H9 (cell line): ENCODE measurements around the gene TAF1. TPM values are rescaled to one million over a fixed set of nuclear protein-coding genes. Genes with fewer than 3 reads are reported as not detected.
"Not testable (repeated sequence)": the region's sequence is repeated elsewhere in the genome, so short reads cannot be mapped to it uniquely, and the experiment has no call there.

ENCODE experiments used
- DNase-seq: peaks from one replicate; pipeline ENCODE4 v3.0.0-alpha.2; 2017
- H2AFZ ChIP-seq: one replicate; pipeline ENCODE4 v1.6.1; 2013; ENCODE audit warnings: mild to moderate bottlenecking, low read length, control low read depth, moderate library complexity
- H2AK5ac ChIP-seq: 2 replicates; pipeline ENCODE4 v1.6.1; 2013; ENCODE audit warnings: low read length, control low read depth, mixed read lengths; ENCODE audit not compliant: insufficient read length
- H2BK120ac ChIP-seq: one replicate; pipeline ENCODE4 v1.6.1; 2013; ENCODE audit warnings: low read depth, mild to moderate bottlenecking, low read length, control low read depth, inconsistent platforms; ENCODE audit not compliant: poor library complexity, severe bottlenecking
- H2BK12ac ChIP-seq: 2 replicates; pipeline ENCODE4 v1.6.1; 2013; ENCODE audit warnings: low read length, control low read depth, mixed read lengths, low read depth; ENCODE audit not compliant: insufficient read length
- H2BK15ac ChIP-seq: 2 replicates; pipeline ENCODE4 v1.6.1; 2013; ENCODE audit warnings: low read depth, low read length, control low read depth
- H2BK20ac ChIP-seq: one replicate; pipeline ENCODE4 v1.6.1; 2013; ENCODE audit warnings: low read depth, mild to moderate bottlenecking, low read length, control low read depth, inconsistent platforms; ENCODE audit not compliant: poor library complexity, severe bottlenecking
- H2BK5ac ChIP-seq: 2 replicates; pipeline ENCODE4 v1.6.1; 2013; ENCODE audit warnings: low read length, control low read depth, mixed read lengths; ENCODE audit not compliant: insufficient read length
- H3K14ac ChIP-seq: 2 replicates; pipeline ENCODE4 v1.6.1; 2013; ENCODE audit warnings: low read length, control low read depth; ENCODE audit not compliant: insufficient read depth
- H3K18ac ChIP-seq: 2 replicates; pipeline ENCODE4 v1.6.1; 2013; ENCODE audit warnings: low read depth, mild to moderate bottlenecking, mixed read lengths, low read length, control low read depth; ENCODE audit not compliant: insufficient read length
- H3K23ac ChIP-seq: 2 replicates; pipeline ENCODE4 v1.6.1; 2013; ENCODE audit warnings: low read length, control low read depth, mixed read lengths, low read depth; ENCODE audit not compliant: insufficient read length
- H3K23me2 ChIP-seq: 2 replicates; pipeline ENCODE4 v1.6.1; 2013; ENCODE audit warnings: low read depth, mild to moderate bottlenecking, mixed read lengths, low read length, control low read depth; ENCODE audit not compliant: insufficient read length, poor library complexity, severe bottlenecking
- H3K27ac ChIP-seq: 2 replicates; pipeline ENCODE4 v1.5.1; 2013; ENCODE audit warnings: low read length, control low read depth, mixed read lengths, low read depth; ENCODE audit not compliant: insufficient read length
- H3K27me3 ChIP-seq: 2 replicates; pipeline ENCODE4 v1.6.1; 2013; ENCODE audit warnings: low read length, control low read depth, inconsistent platforms; ENCODE audit not compliant: insufficient read depth
- H3K4ac ChIP-seq: 2 replicates; pipeline ENCODE4 v1.6.1; 2013; ENCODE audit warnings: low read depth, mild to moderate bottlenecking, control low read depth, inconsistent platforms, low read length, moderate library complexity
- H3K4me1 ChIP-seq: 2 replicates; pipeline ENCODE4 v1.6.1; 2013; ENCODE audit warnings: low read length, control low read depth, inconsistent platforms; ENCODE audit not compliant: insufficient read depth
- H3K4me2 ChIP-seq: 2 replicates; pipeline ENCODE4 v1.6.1; 2013; ENCODE audit warnings: low read length, control low read depth, mixed read lengths; ENCODE audit not compliant: insufficient read length, insufficient read depth
- H3K56ac ChIP-seq: 2 replicates; pipeline ENCODE4 v1.6.1; 2013; ENCODE audit warnings: low read depth, mild to moderate bottlenecking, mixed read lengths, low read length, control low read depth; ENCODE audit not compliant: insufficient read length
- H3K79me1 ChIP-seq: 2 replicates; pipeline ENCODE4 v1.6.1; 2013; ENCODE audit warnings: low read depth, mild to moderate bottlenecking, moderate library complexity, low read length, control low read depth, inconsistent platforms; ENCODE audit not compliant: insufficient read depth, poor library complexity, severe bottlenecking
- H3K79me2 ChIP-seq: 2 replicates; pipeline ENCODE4 v1.6.1; 2013; ENCODE audit warnings: low read length, control low read depth, inconsistent platforms; ENCODE audit not compliant: insufficient read depth
- H3K9ac ChIP-seq: 2 replicates; pipeline ENCODE4 v1.6.1; 2013; ENCODE audit warnings: low read length, control low read depth, mixed read lengths; ENCODE audit not compliant: insufficient read length; ENCODE audit errors: extremely low read depth
- H3K9me3 ChIP-seq: one replicate; pipeline ENCODE4 v1.6.1; 2013; ENCODE audit warnings: low read depth, low read length, inconsistent platforms; ENCODE audit not compliant: control insufficient read depth
- H3T11ph ChIP-seq: one replicate; pipeline ENCODE4 v1.6.1; 2013; ENCODE audit warnings: mild to moderate bottlenecking, low read length, control low read depth, inconsistent platforms
- H4K20me1 ChIP-seq: one replicate; pipeline ENCODE4 v1.6.1; 2013; ENCODE audit not compliant: control insufficient read depth, insufficient read length, insufficient read depth
- H4K5ac ChIP-seq: 2 replicates; pipeline ENCODE4 v1.6.1; 2013; ENCODE audit warnings: low read depth, mild to moderate bottlenecking, mixed read lengths, low read length, control low read depth; ENCODE audit not compliant: insufficient read length
- H4K8ac ChIP-seq: replicated peaks from 2 replicates; pipeline ENCODE4 v1.6.1; 2013; ENCODE audit warnings: low read length, control low read depth, mixed read lengths, low read depth; ENCODE audit not compliant: insufficient read length
- H4K91ac ChIP-seq: 2 replicates; pipeline ENCODE4 v1.6.1; 2013; ENCODE audit warnings: low read depth, mild to moderate bottlenecking, moderate library complexity, mixed read lengths, low read length, control low read depth; ENCODE audit not compliant: insufficient read length
- H3K27ac Mint-ChIP-seq, 3 experiments: 2 replicates in 2 of 3; 3 replicates in 1 of 3; pipeline ENCODE4 v1.8.0; 2020 to 2021; ENCODE audit warnings: mixed read lengths in 3 of 3, mild to moderate bottlenecking in 1 of 3, moderate library complexity in 1 of 3
- H3K27me3 Mint-ChIP-seq: 2 replicates; pipeline ENCODE4 v1.8.0; 2021; ENCODE audit warnings: low read depth, mild to moderate bottlenecking, moderate library complexity, mixed read lengths
- H3K36me3 Mint-ChIP-seq, 3 experiments: 2 replicates in 2 of 3; 3 replicates in 1 of 3; pipeline ENCODE4 v1.8.0; 2020 to 2021; ENCODE audit warnings: low read depth in 3 of 3, mixed read lengths in 3 of 3; ENCODE audit not compliant: insufficient read depth in 1 of 3
- H3K4me1 Mint-ChIP-seq, 2 experiments: 2 replicates each; pipeline ENCODE4 v1.8.0; 2020; ENCODE audit warnings: mixed read lengths in 2 of 2
- H3K4me3 Mint-ChIP-seq, 2 experiments: 2 replicates in 1 of 2; 3 replicates in 1 of 2; pipeline ENCODE4 v1.8.0; 2020 to 2021; ENCODE audit warnings: mild to moderate bottlenecking in 2 of 2, mixed read lengths in 2 of 2, moderate library complexity in 1 of 2
- H3K9me3 Mint-ChIP-seq, 2 experiments: 2 replicates in 1 of 2; 3 replicates in 1 of 2; pipeline ENCODE4 v1.8.0; 2020; ENCODE audit warnings: mild to moderate bottlenecking in 2 of 2, mixed read lengths in 2 of 2, moderate library complexity in 1 of 2
- CTCF ChIP-seq: fragments of 200-600 bp; sonication (generic); conservative IDR thresholded peaks from 3 replicates; pipeline ENCODE4 v1.8.0; 2021; ENCODE audit warnings: antibody characterized with exemption, mild to moderate bottlenecking
- WGBS: extraction: QIAGEN DNeasy Blood & Tissue Kit; methylation state at CpG from one replicate; pipeline ENCODE4 v1.1.7; 2013; ENCODE audit warnings: missing lambda C conversion rate, low lambda C conversion rate, mixed read lengths; ENCODE audit not compliant: insufficient read length; ENCODE audit errors: extremely low coverage; 5-methylcytosine and 5-hydroxymethylcytosine counted together
- total RNA-seq: library from RNA; stranded (reverse); gene quantifications from 2 replicates; pipeline ENCODE4 v1.2.1, GENCODE V29; 2021

The TAF1 gene
- total RNA-seq, 1 experiment from 2014 or later = 32.2 TPM

- Histone ChIP-seq H3K27ac (no peak overlapping the region), H2BK120ac (no peak overlapping the region), H3K23me2 (no peaks in the 10 kb centered on the region), H3K23ac (no peak overlapping the region), H3K4me2 (no peak overlapping the region), H3K14ac (no peak overlapping the region), H2BK20ac (no peak overlapping the region), H3K79me2 (no peaks in the 10 kb centered on the region), H4K91ac (no peak overlapping the region), H3K4me1 (no peaks in the 10 kb centered on the region), H2AK5ac (no peak overlapping the region), H2BK12ac (no peak overlapping the region), H3K9ac (no peak overlapping the region), H4K8ac (no peak overlapping the region), H3K56ac (no peak overlapping the region), H4K20me1 (no peaks in the 10 kb centered on the region), H3T11ph (no peak overlapping the region), H2BK5ac (no peak overlapping the region), H3K4ac (no peak overlapping the region), H3K9me3 (peaks cover 10% of the 10 kb centered on the region), H3K18ac (no peak overlapping the region), H3K27me3 (no peaks in the 10 kb centered on the region), H3K79me1 (no peaks in the 10 kb centered on the region), H2BK15ac (no peak overlapping the region), H2AFZ (no peak overlapping the region), H4K5ac (no peak overlapping the region)
- WGBS = no CpG with 5 or more reads among the region's 1 CpG
- TF ChIP-seq CTCF = no peak
- DNase-seq = no peak
- no peaks in the 10 kb centered on the region for H3K27me3 Mint-ChIP-seq
- no peaks in the 10 kb centered on the region for H3K4me1 Mint-ChIP-seq
- no peak overlapping the region for H3K27ac Mint-ChIP-seq
- no peak overlapping the region for H3K4me3 Mint-ChIP-seq
- H3K36me3 Mint-ChIP-seq = peaks cover 19 to 77% (median 63%) of the 10 kb centered on the region in 3 experiments; a peak in 6 of 7 replicates
- peaks cover 55 to 63% of the 10 kb centered on the region in 2 experiments for H3K9me3 Mint-ChIP-seq
Observed at GRCh38 chrX:71400710-71401109, 34.6 kb downstream of the TAF1 start.

DNA sequence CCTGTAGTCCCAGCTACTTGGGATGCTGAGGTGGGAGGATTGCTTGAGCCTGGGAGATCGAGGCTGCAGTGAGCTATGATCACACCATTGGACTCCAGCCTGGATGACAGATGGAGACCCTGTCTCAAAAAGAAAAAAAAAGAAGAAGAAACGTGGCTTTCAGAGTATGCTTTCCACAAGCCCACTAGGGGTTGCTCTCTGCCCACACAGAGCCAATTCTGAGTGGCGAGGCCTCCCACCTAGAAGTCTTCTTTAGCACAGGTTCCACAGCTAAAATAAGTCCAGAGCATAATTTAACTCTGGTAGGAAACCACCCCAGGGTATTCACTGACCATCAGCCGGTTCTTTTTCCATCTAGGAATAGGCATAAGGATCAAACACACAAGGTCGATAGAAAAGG, 50.1 kb downstream of the TAF1 start:
- H2AFZ ChIP-seq, H3K4me2 ChIP-seq, H4K8ac ChIP-seq, H3K23me2 ChIP-seq, H3K27me3 Mint-ChIP-seq, H3K18ac ChIP-seq, H3K4me1 ChIP-seq, H3K9ac ChIP-seq, H3K4me3 Mint-ChIP-seq, H2BK12ac ChIP-seq, H3K27ac ChIP-seq, H3K4ac ChIP-seq, H3K9me3 ChIP-seq, H2BK120ac ChIP-seq, H4K5ac ChIP-seq, H4K20me1 ChIP-seq, H3K27ac Mint-ChIP-seq, H3K27me3 ChIP-seq, H3K79me2 ChIP-seq, H3T11ph ChIP-seq, H2BK5ac ChIP-seq, H2BK15ac ChIP-seq, H3K23ac ChIP-seq, H3K4me1 Mint-ChIP-seq, H2BK20ac ChIP-seq, H4K91ac ChIP-seq, H2AK5ac ChIP-seq, H3K14ac ChIP-seq, H3K56ac ChIP-seq, H3K79me1 ChIP-seq, DNase-seq: not testable (repeated sequence)
- peaks cover 19 to 53% (median 42%) of the 10 kb centered on the region in 3 experiments; a peak in 6 of 7 replicates for H3K36me3 Mint-ChIP-seq
- WGBS = no CpG with 5 or more reads among the region's 5 CpGs
- H3K9me3 Mint-ChIP-seq = peaks cover 40 to 47% of the 10 kb centered on the region in 2 experiments
